Measurements from ENCODE around the gene YEATS2.

GRCh38 chr3:183807881-183808280, 110.3 kb downstream of the YEATS2 start:
- TF ChIP-seq, protein P1, sequence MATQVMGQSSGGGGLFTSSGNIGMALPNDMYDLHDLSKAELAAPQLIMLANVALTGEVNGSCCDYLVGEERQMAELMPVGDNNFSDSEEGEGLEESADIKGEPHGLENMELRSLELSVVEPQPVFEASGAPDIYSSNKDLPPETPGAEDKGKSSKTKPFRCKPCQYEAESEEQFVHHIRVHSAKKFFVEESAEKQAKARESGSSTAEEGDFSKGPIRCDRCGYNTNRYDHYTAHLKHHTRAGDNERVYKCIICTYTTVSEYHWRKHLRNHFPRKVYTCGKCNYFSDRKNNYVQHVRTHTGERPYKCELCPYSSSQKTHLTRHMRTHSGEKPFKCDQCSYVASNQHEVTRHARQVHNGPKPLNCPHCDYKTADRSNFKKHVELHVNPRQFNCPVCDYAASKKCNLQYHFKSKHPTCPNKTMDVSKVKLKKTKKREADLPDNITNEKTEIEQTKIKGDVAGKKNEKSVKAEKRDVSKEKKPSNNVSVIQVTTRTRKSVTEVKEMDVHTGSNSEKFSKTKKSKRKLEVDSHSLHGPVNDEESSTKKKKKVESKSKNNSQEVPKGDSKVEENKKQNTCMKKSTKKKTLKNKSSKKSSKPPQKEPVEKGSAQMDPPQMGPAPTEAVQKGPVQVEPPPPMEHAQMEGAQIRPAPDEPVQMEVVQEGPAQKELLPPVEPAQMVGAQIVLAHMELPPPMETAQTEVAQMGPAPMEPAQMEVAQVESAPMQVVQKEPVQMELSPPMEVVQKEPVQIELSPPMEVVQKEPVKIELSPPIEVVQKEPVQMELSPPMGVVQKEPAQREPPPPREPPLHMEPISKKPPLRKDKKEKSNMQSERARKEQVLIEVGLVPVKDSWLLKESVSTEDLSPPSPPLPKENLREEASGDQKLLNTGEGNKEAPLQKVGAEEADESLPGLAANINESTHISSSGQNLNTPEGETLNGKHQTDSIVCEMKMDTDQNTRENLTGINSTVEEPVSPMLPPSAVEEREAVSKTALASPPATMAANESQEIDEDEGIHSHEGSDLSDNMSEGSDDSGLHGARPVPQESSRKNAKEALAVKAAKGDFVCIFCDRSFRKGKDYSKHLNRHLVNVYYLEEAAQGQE (IDR thresholded peaks at IDR 0.05; ENCODE audit: insufficient read depth in 1 of 2, low read depth in 2 of 2, low read length in 1 of 2): no peak
- TF ChIP-seq SIN3A (IDR thresholded peaks at IDR 0.05; ENCODE audit: borderline replicate concordance, insufficient read depth, low read depth, low read length): no peak
- TF ChIP-seq, protein P2, sequence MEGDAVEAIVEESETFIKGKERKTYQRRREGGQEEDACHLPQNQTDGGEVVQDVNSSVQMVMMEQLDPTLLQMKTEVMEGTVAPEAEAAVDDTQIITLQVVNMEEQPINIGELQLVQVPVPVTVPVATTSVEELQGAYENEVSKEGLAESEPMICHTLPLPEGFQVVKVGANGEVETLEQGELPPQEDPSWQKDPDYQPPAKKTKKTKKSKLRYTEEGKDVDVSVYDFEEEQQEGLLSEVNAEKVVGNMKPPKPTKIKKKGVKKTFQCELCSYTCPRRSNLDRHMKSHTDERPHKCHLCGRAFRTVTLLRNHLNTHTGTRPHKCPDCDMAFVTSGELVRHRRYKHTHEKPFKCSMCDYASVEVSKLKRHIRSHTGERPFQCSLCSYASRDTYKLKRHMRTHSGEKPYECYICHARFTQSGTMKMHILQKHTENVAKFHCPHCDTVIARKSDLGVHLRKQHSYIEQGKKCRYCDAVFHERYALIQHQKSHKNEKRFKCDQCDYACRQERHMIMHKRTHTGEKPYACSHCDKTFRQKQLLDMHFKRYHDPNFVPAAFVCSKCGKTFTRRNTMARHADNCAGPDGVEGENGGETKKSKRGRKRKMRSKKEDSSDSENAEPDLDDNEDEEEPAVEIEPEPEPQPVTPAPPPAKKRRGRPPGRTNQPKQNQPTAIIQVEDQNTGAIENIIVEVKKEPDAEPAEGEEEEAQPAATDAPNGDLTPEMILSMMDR (IDR thresholded peaks at IDR 0.05): no peak

Data from Panc1 (cell line).